ENCODE results near the gene LRP5.
"Not testable (repeated sequence)": the region's sequence is repeated elsewhere in the genome, so short reads cannot be mapped to it uniquely, and the experiment has no call there.

The LRP5 gene

DNA sequence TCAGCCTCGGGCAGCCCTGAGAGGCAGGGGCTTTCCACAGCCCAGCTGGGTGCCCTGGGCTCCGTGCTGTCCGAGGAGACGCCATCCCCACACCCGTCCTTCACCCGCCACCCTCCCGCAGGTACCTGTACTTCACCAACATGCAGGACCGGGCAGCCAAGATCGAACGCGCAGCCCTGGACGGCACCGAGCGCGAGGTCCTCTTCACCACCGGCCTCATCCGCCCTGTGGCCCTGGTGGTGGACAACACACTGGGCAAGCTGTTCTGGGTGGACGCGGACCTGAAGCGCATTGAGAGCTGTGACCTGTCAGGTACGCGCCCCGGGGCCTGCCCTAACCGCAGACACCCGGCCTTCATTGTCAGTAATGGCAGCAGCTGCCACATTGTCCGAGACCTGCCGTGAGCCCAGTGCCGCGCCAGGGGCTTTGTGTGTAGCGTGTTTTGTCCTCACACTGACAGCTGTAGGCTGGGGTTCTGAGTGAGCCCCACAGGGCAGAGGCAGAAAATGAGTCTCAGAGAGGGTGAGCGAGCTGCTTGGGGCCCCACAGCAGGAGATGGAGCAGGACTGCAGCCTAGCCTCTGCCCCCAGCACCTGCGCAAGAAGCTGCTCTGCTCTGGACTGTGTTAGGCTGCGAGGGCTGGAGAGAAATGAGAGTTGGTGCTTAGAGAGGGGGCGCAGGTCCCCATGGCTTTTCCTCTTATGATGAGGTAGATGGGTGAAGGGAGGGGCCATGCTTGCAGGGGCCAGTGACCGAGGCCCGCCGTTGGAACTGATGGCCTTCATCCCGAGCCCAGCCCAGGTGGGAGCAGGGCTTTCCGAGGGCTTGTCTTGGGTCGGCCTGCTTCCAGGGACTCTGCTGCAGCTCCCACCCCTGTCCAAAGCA is 112.8 kb downstream of the LRP5 start:
- DNase-seq, result no peak

DNA sequence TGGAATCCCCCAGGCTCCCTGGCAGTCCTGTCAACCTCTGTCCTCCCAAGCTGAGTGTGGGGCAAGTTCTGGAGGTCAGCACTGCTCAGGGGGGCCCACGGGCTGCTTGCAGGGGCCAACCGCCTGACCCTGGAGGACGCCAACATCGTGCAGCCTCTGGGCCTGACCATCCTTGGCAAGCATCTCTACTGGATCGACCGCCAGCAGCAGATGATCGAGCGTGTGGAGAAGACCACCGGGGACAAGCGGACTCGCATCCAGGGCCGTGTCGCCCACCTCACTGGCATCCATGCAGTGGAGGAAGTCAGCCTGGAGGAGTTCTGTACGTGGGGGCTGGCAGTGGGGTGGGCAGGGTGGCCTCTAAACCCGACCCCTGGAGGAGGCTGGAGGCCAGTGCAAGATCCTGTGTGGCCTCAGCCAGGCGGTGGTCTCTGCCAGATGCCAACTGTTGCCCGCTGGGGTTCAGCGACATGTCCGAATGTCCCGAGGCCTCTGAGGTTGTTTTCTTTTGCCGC is 113.5 kb downstream of the LRP5 start:
- DNase-seq, result no peak

DNA sequence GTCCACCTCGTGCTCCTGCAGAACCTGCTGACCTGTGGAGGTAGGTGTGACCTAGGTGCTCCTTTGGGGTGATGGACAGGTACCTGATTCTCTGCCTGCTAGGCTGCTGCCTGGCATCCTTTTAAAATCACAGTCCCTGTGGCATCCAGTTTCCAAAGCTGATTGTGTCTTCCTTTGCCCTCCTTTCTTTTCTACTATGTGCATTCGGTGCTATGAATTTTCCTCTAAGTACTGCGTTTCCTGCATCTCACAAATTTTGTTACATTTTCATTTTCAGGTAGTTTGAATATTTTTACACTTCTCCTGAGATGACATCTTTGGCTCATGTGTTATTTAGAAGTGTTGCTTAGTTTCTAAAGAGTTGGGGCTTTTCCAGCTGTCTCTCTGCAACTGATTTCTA is 117.3 kb downstream of the LRP5 start:
- no peak for DNase-seq

DNA sequence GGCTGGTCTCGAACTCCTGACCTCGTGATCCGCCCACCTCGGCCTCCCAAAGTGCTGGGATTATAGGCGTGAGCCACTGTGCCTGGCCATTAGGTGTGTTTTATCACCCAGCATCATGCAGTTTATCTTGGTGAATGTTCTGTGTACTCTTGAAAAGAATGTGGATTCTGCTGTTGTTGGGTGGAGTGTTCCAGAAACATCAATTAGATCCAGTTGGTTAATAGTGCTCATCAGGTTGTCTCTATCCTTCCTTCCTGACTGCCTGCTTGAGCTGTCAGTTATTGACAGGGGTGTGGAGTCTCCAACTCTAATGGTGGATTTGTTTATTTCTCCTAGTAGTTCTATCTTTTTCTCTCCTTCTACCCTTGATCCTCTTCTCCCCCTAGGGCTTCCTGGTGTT is 118.0 kb downstream of the LRP5 start:
- no peak for DNase-seq

DNA sequence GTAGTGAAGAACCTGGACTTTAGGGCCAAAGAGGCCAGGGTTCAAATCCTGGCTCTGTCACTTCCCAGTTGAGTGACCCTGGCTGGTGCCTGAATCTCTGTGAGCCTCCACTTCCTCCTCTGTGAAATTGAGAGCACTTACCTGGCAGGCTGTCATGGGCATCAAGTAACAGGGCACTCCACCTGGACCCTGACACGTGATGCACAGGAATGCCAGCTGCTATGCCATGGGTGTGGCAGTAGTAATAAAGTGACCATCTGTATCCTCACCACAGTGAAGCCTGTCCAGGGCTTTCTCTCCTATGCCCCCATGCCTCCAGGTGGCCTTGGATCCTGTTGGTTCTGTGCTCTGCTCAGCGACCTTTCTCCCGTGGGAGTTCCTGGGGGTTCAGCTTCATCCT is 118.4 kb downstream of the LRP5 start:
- DNase-seq, result no peak

DNA sequence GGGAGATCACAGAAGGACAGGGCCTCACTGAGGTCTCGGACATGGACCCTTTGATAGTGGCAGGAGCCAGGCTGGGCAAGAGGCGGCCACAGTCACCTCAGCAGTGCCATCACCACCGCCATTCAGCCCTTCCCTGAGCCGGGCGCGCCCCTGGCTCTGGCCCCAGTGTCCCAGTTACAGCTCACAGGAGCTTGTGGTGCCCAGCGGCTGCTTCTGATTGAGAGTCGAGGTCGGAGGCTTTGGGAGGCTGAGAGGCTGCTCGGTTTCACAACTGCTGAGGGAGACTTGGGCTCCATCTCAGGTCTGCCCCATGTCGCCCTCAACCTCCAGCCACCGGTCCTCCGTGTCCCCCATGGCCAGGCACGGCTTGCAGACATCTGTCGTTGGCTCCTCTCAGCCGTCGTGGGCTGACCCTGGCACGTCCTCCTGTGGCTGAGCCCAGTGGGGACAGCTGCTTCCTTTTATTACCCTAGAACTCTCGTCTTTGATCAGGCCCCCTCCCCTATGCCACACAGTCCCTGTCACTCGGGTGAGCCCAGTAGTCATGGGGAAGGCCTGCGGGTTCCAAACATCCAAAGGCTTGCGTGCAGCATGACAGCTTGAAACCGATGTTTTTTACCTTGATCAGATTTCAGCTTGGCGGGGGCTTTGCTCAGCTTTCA is 119.7 kb downstream of the LRP5 start:
- DNase-seq, result no peak

DNA sequence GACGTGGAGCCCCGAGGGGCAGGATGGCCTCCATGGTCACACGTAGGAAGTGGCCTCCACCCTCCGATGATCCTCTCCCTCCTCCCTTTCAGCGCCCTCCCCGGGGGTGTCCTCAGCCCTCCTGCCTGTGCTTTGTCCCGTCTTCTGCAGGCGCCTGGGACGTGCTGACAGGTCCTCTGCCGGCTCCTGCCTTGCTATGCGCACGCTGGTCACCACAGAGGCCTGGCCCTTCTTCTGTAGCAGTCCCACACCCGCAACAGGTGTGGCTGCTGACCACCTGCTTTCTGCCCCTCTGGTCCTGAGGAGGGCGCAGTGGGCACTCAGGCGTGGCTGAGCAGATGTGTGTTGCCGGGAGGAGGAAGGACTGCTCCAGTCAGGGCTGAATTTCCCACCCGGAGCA is 120.5 kb downstream of the LRP5 start:
- no peak for DNase-seq

DNA sequence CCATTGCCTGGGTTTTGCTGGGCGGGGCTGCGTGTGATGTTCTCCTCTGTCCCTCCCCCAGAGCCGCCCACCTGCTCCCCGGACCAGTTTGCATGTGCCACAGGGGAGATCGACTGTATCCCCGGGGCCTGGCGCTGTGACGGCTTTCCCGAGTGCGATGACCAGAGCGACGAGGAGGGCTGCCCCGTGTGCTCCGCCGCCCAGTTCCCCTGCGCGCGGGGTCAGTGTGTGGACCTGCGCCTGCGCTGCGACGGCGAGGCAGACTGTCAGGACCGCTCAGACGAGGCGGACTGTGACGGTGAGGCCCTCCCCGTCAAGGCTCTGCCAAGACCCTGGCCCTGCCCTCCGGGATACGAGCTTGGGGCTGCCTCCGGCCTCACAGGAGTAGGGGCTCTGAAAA is 121.2 kb downstream of the LRP5 start:
- no peak for DNase-seq

DNA sequence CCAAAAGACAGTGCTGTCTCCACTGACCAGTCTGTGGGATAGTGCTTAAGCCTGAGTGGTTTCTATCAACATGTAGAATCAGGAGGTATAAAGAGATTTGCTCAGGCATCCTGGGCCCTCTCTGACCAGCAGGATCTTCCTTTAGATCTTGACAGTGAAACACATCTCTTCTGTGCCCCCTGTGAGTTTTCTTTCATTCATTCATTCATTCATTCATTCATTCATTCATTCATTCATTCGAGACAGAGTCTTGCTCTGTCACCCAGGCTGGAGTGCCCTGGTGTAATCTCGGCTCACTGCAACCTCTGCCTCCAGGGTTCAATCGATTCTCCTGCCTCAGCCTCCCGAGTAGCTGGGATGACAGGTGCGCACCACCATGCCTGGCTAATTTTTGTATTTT is 121.8 kb downstream of the LRP5 start:
- DNase-seq, result not testable (repeated sequence)

DNA sequence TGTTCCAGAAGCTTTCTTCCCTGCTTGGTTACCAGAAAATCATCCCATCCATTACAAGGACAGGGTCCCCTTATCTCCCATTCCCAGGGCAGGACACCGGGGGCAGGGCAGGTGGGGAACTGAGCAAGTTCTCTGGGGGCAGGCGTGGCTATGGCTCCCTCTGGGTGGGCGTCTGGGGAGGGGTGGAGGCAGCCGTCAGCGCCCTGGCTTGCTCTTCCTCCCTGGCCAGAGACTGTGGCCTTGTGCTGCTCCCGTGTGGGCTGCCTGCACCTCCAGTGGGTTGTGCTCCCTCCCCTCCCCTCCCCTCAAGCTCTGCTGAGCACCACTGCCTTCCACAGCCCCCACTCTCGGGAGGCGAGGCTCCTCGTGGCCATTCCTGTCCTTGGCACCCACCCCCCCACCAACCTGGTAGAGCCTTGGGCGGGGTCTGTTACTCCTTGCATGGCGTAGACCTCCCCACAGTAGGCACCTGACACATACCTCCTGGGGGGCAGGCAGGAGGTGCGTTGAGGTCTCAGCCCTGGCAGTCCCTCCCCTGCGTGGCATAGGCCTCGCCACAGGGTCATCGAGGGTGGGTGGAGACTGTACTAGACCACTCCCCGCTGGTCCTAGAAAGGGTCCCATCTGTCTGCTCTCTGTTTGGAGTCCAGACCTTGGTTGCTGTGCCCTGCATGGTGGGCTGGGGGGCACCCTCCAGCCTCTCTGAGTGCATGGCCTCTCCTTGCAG is 123.9 kb downstream of the LRP5 start:
- no peak for DNase-seq

DNA sequence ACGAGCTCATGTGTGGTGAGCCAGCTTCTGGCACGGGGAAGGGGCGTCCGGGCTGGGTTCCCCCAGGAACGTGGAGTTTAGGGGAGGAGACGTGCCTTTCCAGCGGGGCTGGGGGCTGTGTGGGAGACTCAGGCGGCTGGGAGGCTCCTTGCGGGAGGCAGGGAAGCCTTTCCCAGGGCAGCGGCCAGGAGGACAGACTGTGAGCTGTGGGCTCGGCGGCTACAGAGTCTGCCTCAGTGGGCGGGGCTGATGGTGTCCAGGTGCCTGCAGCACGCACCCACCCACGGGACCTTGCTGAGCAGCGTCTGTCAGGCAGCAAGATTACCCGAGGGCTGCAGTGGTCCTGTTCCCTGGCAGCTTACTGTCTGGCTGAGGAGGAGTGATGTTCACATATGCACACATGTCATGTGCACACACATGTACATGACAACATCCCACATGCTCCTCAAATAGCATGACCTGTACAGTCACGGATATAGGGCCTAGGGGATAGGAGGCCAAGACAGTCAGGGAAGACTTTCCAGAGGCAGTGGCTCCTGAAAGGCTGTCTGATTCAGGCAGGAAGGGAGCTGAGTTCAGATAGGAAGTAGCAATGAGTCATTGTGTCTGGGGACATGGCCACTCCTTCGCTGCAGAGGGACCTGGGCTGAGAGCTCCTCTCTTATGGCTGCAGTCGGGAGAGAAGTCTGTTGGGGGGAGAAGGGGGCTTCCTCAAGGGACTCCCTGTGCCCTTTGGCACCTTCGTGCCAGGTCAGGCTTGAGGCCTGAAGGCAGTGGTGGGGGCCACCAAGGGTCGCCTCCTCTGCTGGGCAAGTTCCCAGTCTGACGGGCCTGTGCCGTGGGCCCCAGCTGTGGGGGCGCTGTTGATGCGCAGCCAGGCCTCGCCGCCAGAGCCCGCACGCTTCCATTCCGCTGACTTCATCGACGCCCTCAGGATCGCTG is 124.9 kb downstream of the LRP5 start:
- DNase-seq, result no peak

DNA sequence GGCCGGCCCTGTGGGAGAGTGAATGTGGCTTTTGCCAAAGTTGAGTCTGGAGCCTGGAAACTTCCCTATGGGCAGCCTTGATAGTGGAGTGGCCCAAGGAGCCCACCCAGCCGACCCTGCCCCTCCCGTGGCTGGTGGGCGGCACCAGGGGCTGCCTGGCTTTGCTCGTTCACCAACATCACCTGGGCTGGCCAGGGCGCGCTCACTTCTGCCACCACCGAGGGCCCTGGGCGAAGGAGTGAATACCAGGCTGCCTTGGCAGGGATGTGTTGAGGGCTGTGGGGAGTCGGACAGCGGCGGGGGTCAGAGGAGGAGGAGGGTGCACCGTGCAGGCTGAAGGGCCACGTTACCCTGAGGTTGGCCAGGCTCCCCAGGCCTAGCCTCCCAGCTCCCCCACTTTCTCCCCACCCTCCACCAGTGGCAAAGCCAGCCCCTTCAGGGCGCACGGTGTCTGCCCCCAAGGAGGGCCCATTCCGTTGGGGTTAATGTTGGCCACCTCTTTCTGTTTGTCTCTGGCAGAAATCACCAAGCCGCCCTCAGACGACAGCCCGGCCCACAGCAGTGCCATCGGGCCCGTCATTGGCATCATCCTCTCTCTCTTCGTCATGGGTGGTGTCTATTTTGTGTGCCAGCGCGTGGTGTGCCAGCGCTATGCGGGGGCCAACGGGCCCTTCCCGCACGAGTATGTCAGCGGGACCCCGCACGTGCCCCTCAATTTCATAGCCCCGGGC is 125.7 kb downstream of the LRP5 start:
- DNase-seq, result no peak

DNA sequence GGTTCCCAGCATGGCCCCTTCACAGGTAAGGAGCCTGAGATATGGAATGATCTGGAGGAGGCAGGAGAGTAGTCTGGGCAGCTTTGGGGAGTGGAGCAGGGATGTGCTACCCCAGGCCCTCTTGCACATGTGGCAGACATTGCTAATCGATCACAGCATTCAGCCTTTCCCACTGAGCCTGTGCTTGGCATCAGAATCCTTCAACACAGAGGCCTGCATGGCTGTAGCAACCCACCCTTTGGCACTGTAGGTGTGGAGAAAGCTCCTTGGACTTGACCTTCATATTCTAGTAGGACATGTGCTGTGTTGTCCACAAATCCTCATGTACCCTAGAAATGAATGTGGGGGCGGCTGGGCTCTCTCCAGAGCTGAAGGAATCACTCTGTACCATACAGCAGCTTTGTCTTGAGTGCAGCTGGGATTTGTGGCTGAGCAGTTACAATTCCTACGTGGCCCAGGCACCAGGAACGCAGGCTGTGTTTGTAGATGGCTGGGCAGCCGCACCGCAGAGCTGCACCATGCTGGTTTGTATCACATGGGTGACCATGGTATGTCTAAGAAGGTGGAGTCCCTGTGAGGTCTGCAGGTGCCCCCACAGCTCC is 126.4 kb downstream of the LRP5 start:
- DNase-seq, result no peak

DNA sequence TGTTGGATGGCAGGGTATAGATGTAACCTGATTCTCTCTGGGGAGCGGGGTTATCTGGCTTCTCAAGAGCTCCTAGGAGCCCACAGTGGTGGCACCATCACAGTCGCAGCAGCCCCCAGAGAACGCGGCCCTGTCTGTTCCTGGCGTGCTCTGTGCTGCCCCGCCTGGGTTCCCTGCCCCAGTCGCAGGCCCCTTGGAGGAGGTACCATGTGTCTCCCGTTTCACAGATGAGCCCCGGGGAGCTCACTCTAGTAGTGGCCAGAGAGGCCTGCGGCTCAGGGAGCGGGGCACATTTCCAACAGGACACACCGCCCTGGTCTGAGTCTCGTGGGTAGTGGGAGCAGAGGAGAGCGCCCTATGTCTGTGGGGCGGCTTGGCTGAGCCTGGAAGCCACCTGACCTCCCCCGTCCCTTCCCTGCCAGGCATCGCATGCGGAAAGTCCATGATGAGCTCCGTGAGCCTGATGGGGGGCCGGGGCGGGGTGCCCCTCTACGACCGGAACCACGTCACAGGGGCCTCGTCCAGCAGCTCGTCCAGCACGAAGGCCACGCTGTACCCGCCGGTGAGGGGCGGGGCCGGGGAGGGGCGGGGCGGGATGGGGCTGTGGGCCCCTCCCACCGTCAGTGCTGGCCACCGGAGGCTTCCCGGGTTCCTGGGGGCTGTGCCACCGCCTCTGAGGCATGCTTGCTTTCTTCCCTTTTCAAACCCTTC is 127.1 kb downstream of the LRP5 start:
- DNase-seq, result no peak

DNA sequence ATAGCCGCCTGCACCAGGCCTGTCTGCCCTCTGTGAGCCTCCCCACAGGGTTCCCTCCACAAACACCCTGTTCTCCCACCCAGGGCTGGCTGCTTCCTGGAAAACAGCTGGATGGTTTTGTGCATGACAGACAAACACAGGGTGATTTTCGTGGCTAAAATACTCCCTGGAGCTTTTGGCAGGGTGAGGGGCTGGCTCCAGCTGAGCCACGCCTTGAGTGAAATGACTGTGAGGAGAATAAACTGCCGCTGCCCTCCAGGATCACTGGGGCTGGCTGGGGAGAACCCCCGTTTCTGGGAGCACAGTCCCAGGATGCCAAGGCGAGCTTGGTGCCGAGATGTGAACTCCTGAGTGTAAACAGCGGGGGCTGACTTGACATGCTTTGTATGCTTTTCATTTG is 127.8 kb downstream of the LRP5 start:
- no peak for DNase-seq

DNA sequence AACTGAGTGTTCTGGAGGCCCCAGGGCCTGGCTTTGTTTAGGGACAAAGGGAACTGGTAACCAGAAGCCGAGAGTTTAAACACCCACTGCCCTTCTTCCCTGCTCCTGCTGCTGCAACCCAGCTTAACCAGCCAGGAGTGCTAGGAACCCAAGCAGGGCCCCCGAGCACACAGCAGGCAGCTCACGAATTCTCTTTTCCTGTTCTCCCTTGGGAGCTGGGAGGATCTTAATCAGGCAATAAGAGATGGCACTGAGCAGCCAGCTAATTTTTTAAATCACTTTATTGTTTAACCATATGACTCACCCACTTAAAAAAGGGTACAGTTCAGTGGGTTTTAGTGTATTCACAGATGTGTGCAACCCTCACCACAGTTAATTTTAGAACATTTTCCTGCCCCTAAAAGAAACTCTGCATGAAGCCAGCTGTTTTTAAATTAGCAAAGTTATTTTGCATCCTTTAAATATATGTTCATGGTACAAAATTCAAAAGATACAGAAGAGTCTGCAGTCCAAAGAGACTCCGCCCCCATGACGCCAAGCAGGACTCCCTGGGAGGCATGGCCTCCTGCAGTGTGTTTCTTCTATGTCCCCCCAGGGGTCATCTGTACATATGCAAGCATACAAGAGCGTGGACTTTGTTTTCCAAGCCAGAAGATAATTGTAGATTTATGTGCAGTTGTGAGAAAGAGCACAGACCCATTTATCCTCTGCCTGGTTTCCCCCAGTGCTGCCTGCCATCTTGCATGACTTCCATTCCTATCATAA is 129.3 kb downstream of the LRP5 start:
- no peak for DNase-seq

DNA sequence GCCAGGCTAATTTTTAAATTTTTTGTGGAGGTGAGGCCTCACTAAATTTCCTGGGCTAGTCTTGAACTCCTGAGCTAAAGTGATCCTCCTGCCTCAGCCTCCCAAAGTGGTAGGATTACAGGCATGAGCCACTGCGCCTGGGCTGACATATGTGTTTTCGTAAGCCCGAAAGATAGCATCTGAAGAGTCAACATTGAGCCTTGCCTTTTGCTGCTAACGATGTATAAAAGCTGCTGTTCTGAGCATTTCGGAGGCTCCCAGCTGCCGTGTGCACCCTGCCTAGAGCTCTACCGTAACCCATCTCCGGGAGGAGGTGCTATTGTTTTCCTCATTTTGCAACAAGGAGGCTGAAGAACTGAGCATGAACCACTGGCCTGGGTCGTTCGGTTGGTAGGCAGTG is 130.0 kb downstream of the LRP5 start:
- no peak for DNase-seq

DNA sequence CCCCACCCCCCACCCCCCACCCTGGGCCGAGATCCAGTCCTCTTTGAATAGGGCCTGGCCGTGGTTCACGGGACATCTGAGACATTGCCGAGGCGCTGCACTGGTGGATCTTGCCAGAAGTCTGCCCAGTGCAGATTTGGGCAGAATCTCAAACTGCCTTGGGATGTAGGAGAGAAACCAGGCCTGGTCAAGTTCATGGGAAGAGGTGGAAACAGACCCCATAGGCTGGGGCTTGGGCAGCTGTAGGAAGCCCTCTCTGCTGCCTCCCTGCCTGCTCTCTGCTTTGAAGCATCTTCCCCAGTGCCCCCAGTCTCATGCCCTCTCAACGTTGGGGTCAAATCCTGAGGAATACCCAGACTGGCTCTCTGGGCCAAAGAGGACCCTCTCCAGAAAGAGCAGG is 132.2 kb downstream of the LRP5 start:
- no peak for DNase-seq

DNA sequence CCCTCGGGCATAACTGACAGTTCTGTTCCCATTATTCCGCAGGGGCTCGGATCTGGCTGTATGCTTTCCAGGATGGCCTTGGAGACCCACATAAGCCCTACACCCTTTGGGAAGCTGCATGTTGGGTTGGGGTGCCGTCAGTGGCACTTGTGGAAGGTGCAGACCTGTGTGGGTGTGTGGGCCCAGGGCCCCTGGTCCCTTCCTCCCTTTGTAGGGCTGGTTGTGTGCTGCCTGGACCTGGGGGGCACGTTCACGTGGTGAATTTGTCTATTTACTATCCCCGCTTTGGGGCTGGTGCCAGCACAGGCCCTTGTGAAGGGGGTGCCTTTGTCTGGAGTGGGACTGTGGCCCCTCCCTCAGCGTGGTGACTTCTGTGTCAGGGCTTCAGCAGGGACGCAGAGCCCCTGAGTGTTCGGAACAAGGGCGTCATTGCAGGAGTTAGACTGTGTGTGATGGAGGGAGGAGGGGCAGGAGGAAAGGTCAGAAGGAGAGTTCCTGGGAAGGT is 133.2 kb downstream of the LRP5 start:
- DNase-seq, result no peak

Measured in T-helper 1 cell (primary cell).